DMS 273 (cell line): Measurements from ENCODE around the gene NINL.
"Not testable (repeated sequence)": the region's sequence is repeated elsewhere in the genome, so short reads cannot be mapped to it uniquely, and the experiment has no call there.

Source experiments
- DNase-seq: peaks from one replicate; lab custom pipeline; 2025; ENCODE audit not compliant: unreplicated experiment; lab: John Stamatoyannopoulos, UW

The NINL gene

GRCh38 chr20:25600632-25601031, 15.3 kb upstream of the NINL start:
- DNase-seq = no peak

DNA sequence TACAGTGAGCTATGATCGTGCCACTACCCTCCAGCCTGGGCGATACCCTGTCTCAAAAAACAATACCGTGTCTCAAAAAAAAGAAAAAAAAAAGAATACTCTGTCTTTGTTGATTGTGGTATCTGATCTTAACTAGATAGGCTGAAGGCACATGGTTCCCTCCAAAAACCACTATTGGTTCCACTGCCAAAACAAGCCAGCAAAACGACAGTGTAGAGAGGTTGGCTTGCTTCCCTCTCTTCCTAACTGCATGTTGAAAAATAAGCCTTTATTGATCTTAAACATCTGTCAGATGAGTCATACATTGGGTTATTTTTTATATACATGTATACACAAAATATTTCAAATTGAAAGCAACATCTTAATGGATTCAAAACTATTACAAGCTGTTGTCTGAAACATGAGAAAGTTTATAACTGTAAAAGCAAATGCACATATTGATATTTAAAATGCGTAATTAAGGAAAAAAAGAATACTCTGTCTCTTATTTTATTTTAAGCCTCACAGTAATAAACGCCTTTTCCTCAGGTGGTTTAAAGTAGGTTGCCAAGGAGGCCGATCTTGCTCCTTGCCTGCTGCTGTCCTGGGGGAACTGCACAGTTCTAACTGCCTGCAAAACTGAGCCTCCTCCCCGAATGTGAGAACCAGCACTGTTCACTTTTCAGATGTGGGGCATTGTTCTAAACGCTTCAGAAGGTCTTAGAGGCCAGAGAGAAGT, 7.0 kb upstream of the NINL start:
- DNase-seq = peak; percentile 48

DNA sequence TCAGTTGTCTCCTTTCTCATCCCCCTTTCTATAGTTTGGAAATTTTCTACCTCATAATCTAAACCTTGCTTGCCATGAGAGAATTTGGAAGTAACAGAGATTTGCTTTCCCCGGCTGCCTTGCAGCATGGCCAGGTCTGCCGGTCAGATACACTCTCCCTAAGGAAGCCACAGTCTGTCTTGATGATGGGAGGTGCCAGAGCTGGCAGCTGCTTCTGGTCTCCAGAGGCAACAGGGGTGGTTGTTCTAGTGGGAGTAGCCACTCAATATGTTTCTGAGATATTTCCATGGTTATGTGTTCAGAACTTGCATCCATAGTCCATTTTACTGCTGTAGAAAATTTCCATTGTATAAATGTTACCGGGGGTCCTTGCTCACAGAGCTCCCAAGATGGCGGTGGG, 5.4 kb upstream of the NINL start:
- peak; percentile 46 for DNase-seq

DNA sequence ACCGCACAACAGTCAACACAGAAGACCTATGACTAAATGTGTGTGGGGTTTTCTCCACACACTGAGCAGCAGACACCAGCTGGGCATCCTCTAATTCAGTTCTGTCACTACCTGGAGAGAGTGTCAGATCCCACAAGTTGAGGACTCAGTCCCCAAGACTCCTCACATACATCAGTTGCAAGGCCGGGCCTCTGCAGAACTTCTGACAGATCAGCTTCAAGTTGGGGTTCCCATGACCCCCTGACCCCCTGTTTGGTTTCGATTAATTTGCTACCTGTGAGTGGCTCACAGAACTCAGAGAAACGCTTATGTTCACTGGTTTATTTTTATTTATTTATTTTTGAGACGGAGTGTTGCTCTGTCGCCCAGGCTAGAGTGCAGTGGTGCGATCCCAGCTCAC, 3.2 kb upstream of the NINL start:
- no peak for DNase-seq

- DNase-seq = no peak
These were observed 2.2 kb upstream of the NINL start for GRCh38 chr20:25587536-25587935.

- no peak for DNase-seq
These were observed 1.5 kb upstream of the NINL start for GRCh38 chr20:25586877-25587276.

DNA sequence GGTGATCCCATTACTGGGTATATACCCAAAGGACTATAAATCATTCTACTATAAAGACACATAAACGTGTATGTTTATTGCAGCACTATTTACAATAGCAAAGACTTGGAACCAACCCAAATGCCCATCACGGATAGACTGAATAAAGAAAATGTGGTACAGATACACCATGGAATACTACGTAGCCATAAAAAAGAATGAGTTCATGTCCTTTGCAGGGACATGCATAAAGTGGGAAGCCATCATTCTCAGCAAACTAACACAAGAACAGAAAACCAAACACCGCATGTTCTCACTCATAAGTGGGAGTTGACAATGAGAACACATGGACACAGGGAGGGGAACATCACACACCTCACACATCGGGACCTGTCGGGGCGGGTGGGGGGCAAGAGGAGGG, 1.7 kb downstream of the NINL start:
- not testable (repeated sequence) for DNase-seq

DNA sequence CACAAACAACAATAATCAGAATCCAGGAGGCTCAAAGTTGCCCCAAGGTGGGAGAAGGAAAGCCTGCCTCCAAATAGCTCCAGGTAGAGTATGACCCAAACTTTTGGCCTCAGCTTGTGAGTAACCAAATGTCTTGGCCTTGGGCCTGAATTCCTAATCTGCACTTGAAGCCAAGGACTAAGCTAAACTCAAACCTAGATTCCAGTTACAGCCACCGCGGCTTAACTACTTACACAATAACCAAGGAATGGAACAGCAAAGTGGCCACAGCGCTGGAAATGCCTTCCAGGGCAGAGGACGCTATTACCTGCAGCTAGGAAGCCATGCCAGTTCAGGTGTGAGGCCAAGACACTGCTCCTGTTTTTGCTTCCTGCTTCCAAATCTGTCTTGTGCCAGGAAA, 4.6 kb downstream of the NINL start:
- no peak for DNase-seq

DNA sequence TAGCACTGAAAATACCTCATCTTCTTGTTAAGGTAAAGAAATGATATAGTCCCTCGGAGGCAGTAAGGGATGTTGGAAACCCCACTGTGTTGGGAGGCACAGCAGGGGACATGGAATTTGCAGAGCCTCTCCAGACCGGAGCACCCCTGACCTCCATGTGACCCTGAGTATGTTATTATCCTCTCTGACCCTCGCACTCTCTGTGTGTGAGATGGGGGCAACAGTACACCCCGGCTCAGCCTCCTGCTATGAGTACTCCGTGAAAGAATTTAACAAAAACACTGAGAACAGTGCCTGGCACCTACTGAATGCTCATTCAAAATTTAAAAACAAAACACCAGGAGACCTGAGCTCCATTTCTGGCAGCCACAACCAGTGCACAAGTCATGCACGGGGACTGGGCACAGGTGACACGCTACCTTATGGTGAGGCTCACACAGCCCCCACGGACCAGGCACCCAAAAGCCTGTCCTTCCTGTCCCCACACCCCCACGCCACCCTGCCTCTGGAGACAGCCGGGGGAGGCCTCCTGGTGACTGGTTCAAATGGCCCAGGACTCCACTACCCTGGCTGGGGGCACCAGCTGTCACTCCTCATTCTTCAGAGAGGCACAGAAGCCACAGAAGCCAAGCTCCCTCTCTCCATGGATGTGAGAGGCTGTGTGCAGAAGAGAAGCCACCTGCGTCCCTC, 6.1 kb downstream of the NINL start:
- peak; percentile 51 for DNase-seq

- no peak for DNase-seq
These were observed 8.4 kb downstream of the NINL start for GRCh38 chr20:25576783-25577530.

GRCh38 chr20:25574411-25574810, 10.9 kb downstream of the NINL start:
- DNase-seq = peak; percentile 50

- no peak for DNase-seq
These were observed 11.8 kb downstream of the NINL start for GRCh38 chr20:25573288-25574251.

GRCh38 chr20:25571817-25572216, 13.5 kb downstream of the NINL start:
- DNase-seq = no peak

GRCh38 chr20:25571240-25571639, 14.1 kb downstream of the NINL start:
- DNase-seq = no peak

DNA sequence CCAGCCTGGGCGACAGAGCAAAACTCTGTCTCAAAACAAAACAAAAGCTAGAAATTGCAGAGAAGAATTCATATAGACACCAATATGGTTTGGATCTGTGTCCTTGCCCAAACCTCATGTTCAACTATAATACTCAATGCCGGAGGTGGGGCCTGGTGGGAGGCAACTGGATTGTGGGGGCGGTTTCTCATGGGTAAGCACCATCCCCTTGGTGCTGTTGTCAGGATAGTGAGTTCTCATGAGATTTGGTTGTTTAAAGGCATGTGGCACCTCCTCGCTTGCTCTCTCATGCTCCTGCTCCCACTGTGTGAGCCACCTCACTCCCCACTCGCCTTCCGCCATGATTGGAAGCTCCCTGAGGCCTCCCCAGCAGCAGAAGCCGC, 15.2 kb downstream of the NINL start:
- no peak for DNase-seq

GRCh38 chr20:25567286-25567685, 18.0 kb downstream of the NINL start:
- DNase-seq = no peak

DNA sequence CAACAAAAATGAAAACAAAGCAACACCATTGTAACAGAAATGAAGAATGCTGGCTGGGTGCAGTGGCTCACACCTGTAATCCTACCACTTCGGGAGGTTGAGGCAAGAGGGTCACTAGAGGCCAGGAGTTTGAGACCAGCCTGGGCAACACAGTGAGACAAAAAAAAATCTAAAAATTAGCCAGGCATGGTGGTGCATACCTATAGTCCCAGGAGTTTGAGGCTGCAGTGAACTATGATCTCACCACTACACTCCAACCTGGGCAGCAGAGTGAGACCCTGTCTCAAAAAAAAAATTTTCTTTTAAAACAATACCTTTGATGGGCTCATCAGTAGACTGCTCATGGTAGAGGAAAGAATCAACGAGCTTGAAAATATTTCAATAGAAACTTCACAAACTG, 18.5 kb downstream of the NINL start:
- no peak for DNase-seq

GRCh38 chr20:25565578-25566157, 19.7 kb downstream of the NINL start:
- DNase-seq = no peak

DNA sequence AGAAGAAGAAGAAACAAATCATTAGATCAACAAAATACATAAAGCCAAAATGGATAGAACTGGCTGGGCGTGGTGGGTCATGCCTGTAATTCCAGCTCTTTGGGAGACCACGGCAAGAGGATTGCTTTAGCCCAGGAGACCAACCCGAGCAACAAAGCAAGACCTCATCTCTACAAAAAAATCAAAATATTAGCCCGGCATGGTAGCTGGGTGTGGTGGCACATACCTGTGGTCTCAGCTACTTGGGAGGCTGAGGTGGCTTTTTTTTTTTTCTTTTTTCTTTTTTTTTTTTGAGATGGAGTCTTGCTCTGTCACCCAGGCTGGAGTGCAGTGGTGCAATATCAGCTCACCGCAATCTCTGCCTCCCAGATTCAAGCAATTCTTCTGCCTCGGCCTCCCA, 21.5 kb downstream of the NINL start:
- DNase-seq = no peak

- no peak for DNase-seq
These were observed 22.0 kb downstream of the NINL start for GRCh38 chr20:25563362-25563761.

DNA sequence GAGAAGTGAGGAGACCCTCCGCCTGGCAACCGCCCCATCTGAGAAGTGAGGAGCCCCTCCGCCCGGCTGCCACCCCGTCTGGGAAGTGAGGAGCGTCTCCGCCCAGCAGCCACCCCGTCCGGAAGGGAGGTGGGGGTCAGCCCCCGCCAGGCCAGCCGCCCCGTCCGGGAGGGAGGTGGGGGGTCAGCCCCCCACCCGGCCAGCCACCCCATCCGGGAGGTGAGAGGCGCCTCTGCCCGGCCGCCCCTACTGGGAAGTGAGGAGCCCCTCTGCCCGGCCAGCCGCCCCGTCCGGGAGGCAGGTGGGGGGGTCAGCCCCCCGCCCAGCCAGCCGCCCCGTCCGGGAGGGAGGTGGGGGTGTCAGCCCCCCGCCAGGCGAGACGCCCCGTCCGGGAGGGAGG, 23.6 kb downstream of the NINL start:
- DNase-seq = not testable (repeated sequence)
